NCI-H748 (cell line): ENCODE measurements around the gene EIF4G3.
"Not testable (repeated sequence)": the region's sequence is repeated elsewhere in the genome, so short reads cannot be mapped to it uniquely, and the experiment has no call there.

Experiments
- DNase-seq: peaks from one replicate; lab custom pipeline; 2025; ENCODE audit not compliant: unreplicated experiment; lab: John Stamatoyannopoulos, UW

The EIF4G3 gene

DNA sequence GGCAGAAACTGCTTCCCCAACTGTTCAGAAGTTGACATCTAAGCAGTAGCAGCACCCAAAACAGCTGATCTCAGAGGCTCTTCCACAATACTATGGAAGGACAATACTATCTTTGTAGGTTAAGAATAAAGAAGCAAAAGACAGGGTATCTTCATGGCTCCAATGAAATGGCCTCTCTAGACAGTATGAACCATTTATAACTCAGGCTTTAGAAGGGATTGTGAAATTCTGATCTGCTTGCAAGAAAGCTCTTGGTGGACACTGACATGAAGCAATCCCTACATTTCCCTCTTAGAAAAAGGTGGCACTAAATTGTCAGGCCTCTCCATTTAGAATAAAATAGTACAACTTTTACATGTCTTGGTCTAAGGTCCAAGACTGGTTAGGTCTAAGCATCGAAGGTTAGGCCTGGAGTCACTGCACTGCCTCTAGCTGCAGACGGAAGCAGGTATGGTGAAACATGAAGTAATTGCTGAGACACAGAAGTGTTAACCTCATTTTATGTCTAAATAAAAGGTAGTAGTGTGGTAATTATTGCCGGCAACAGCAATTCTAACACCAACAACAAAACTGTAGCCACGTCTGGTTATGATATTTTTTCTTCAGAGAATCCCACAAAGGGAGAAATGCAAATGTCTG lies 339.0 kb downstream of the EIF4G3 start:
- no peak for DNase-seq

DNA sequence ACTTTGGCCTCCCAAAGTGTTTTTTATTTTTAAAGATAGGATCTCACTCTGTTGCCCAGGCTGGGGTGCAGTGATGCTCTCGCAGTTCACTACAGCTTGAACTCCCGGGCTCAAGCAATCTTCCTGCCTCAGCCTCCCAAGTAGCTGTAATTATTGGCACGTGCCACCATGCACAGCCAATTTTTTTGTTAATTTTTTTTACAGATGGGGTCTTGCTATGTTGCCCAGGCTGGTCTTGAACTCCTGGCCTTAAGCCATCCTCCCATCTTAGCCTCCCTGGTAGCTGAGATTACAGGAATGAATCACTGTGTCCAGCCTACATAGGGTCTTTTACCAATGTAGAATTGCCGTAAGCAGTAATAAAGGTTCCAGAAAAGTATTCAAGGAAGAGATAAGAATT lies 340.5 kb downstream of the EIF4G3 start:
- no peak for DNase-seq

DNA sequence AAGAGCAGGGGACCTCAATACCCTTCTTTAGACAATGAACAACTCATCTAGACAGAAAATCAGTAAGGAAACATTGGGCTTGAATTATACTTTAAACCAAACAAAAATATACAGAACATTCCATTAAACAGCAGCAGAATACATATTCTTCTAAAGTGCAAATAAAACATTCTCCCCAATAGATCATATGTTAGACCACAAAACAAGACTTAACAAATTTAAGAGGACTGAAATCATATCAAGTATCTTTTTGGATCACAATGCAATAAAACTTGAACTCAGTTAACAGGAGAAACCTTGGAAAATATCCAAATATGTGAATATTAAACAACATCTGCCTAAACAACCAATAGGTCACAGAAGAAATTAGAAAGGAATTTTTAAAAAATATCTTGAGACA lies 341.9 kb downstream of the EIF4G3 start:
- DNase-seq: no peak

DNA sequence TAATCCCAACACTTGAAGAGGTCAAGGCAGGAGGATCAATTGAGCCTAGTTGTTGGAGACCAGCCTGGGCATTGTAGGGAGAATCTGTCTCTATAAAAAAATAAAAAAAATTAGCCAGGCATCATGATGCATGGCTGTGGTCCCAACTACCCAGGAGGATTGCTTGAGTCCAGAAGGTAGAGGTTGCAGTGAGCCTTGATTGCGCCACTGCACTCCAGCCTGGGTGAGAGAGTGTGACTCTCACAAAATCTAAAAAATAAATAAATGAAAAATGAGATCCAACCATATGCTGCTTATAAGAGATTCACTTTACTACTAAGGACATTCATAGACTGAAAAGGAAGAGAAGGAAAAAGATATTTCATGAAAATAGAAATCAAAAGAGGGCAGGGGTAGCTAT lies 342.5 kb downstream of the EIF4G3 start:
- DNase-seq: no peak

DNA sequence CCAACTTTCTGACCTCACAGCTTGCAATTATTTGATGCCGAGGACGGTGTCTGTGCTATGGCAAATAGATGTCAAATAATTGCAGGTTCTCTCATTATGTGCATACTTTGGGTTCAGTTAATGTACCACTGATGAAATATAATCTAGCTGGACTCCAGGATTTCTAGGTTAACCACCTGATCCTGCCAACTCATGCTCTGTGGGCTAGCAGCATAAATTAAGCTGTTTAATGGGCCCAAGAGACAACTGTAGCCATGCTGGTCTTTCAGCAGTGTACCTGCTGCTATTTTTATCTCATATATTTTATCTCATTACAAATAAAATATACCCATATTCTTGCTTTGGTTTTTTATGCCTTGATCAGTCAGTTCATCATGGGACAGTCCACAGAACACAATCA lies 346.3 kb downstream of the EIF4G3 start:
- DNase-seq: no peak

DNA sequence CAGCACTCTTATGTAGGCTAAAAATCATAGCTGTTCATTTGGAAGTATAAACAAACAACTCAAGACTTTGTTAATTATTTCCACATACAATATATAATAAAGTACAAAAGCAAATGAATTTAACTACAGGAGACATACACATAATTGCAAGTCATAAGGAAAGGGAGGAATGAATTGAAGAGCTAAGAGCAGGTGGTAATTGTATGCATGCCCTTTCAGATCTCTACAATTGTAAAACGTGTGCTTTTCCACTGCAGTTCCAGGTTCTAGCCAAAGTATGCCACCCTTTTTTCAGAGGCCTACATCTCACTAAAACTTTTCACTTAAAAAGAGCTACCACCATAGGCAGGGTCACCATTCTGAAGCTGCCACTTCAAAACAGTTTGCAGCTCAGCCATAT lies 346.8 kb downstream of the EIF4G3 start:
- no peak for DNase-seq

DNA sequence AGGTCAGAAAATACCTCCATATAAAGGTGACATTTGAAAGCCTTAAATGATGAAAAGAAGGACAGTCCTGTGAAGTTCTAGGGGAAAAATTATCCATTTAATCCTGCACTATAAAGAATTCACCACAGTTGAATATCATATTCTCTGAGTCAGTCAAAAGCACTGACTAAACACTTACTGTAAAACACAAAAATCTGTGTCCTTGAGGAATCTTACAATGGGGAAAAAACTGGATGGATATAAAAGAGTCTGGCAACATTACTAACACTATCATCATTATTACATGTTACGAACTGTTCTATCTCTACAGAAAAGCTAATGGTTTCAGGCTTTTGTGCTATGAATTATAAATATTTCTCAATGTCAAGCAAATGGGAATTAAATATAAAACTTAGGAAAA lies 347.2 kb downstream of the EIF4G3 start:
- no peak for DNase-seq

DNA sequence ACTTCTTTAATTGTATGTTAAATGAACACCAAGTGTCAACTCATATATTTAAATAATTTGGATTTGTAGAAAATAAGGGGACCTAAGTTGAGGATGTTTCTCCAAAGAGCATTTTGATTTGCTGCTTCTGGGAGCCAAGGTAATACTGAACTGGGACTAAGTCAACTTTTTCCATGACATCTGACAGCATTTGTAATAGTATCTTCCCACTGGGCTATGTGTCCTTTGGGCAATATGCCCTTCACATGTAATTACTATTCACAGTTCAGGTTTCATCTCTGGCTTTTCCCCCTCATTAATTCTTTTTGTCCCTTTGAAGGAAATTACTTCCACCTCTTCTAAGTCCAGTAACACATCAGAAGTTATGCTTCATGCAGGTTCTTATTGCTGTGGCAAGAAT lies 352.9 kb downstream of the EIF4G3 start:
- DNase-seq: no peak

DNA sequence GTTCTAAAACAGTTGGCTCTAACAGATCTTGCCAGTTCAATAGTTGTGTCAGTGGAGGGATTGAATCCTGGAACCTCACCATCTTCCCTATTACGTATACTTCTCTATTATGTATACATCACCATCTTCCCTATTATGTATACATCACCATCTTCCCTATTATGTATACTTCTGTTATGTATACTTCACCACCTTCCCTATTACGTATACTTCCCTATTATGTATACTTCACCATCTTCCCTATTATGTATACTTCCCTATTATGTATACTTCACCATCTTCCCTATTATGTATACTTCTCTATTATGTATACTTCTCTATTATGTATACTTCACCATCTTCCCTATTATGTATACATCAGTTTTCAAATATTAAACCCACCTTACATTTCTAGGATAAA lies 355.2 kb downstream of the EIF4G3 start:
- no peak for DNase-seq

DNA sequence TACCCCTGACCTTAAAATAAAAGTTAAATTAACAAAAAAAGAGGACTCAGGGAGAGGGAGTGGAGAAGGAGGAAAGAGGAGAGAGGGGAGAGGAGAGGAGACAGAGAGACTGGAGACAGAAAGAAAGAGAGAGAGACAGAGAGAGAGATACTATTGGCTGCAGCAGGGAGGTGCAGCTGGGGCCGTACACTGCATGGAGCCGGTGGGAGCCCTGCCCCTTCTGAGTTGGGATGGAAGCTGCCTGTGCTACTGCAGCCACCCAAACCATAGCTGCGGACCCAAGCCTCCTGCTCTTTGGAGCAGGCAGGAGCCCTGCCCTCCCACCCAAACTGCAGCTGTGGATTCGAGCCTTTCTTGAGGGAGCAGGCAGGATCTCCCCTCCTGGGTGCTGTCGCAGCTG lies 356.9 kb downstream of the EIF4G3 start:
- DNase-seq: no peak

DNA sequence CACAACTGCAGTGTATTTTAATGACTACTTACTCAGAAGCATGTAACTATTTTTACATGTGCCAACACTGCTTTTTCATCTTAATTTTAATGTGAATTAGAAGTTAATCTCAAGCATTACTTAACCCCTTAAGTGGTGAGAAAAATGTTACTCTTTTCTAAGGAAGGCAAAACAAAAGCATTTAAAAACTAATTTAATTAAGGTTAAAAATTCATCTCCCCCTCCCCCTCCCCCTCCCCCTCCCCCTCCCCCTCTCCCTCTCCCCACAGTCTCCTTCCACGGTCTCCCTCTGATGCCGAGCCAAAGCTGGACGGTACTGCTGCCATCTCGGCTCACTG lies 362.2 kb downstream of the EIF4G3 start:
- DNase-seq: no peak

DNA sequence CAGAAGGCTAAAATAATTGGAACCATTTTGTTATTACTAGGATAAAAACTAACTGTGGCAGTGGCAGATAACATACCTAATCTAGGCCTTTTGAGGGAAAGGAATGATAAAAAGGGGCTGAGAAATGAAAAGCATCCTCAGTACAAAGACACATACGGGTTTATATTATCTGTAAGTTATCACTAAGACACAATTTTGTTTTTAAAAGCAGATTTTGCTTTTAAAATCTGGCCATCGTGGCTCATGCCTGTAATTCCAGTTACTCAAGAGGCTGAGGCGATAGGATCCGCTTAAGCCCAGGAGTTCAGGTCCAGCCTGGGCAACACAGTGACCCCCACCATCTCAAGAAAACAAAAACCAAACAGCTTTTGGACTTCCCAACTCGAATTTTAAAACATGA lies 364.8 kb downstream of the EIF4G3 start:
- DNase-seq: no peak

DNA sequence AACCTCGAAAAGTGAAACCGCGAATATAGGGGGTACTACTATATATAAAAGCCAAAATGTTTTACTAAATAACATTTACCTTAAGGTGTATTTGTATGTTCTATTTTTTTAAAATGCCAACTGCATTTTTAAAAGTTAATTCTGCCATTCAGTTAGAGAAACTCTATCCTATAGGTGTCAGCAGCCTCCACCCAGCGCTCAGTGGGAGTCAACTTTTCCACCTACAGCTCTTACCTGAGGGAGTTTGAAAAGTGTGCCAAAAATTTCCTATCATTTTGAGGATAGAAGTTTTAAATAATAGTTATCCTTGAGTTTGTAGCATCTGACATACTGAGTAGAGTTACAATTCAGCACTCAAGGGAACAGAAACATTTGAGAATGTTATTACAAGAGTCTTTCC lies 383.5 kb downstream of the EIF4G3 start:
- no peak for DNase-seq

DNA sequence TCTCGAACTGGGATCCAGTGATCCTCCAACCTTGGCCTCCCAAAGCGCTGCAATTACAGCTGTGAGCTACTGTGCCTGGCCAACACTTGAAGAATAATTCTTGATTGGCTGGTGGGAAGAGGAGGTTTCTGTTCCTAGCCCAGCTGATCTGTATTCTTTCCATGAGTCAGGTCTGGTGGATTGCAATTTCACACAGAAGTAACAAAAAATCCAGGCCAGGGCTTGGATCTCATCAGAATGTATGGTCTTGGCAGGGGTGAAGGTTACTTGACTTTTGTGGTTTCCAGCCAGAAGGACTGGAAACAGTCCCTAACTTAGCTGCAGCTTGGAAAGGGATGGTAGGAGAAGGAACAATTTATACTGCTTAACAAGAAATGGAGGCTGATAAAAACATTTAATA lies 384.5 kb downstream of the EIF4G3 start:
- no peak for DNase-seq

DNA sequence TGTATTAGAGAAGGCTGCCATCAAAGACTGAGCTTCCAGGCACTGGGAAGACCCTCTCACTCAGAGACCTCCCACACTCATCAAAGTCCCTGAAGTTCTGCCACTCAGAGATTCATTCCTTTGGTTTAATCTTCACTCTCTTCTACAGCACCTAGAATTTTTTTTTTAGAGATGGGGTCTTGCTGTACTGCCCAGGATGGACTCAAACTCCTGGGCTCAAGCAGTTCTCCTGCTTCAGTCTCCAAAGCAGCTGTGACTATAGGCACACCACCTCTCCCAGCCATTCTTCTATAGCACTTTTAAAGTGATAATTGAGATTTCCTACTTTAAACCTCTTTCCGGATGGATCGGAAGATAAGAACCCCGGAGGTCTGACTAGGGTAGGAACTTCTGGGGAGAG lies 385.9 kb downstream of the EIF4G3 start:
- DNase-seq: no peak

DNA sequence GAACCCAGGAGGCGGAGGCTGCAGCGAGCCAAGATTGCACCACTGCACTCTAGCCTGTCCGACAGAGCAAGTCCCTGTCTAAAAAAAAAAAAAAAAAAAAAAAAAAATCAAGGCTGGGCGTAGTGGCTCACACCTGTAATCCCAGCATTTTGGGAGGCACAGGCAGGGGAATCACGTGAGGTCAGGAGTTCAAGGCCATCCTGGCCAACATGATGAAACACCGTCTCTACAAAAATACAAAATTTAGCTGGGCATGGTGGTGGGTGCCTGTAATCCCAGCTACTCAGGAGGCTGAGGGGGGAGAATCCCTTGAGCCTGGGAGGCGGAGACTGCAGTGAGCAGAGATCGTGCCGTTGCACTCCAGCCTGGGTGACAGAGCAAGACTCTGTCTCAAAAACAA lies 387.1 kb downstream of the EIF4G3 start:
- not testable (repeated sequence) for DNase-seq

DNA sequence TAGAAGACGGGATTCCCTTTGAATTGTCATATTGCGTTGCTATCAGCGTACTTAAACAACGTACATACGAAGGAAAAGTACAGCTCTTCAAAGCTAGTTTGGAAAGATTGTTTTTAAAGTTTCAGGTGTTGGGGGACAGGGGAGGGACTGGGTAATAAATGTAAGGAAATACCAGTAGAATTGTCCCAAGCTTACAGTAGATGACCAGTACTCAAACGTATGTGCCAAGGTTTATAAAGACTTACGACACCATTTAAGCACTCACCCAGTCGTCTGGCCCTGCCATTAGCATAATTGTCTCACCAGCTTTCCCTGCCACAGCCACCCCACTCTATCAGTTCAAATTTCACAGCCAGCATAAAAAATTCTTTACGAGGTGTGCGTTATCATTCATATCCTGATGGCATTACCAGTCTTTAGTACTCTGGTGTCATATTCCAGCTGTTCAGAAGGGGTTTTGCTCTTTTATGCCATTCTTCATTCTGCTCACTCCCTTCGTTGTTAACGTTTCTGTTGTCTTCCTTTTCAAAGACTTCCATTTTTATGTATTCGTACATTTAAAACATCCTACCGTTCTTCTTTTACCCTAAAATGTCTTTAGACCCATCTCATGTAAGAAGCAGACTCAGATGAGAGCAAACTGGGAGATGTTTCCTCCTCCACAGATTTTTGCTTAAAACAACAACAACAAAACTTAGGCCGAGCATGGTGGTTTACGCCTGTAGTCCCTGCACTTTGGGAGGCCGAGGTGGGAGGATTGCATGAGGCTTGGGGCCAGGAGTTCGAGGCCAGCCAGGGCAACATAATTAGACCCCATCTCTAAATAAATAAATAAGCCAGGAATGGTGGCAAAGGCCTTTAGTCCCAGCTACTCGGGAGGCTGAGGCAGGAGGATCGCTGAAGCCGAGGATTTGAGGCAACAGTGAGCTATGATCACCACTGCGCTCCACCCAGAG lies 388.6 kb downstream of the EIF4G3 start:
- DNase-seq: peak; percentile 34

DNA sequence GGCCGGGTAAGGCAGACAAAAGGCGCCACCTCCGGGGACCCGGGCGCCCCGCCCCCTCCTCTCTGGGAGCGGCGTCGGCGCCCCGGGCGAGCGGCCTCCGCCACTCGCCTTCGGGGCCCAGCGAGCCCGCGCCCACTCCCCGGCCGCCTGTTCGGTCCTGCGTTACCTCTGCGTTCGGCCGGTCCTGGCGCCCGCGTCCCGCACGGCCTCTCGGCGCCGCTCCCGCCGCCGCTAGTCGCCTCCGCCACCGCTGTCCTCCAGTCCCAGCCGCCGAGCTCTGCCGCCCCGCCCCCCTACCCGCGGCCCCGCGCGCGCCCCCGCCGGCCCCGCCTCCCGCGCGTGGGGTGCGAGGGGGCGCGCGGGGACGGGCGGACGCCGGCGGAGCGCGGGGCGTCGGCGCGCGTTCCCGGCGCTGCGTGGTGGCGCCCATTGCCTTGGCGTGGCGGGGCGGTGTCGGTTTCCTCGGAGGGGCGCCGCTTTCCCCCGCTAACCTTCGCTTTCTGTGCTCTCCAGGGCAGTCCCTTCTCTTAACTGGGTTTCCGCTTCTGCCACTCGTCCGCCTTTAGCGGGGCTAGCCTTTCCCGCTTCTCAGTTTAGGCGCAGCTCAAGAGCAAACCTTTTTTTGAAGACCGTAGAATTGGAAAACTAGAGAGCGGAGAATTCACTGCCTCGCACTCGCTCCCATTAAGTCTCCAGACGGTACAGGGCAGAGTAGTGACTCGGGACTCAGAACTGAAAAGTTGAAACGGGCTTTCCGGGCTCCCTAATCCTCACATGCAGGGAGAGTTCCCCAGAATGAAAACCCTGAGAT lies 389.5 kb downstream of the EIF4G3 start, which contains the start of gene HP1BP3:
TSS of gene HP1BP3 (minus strand) at position 279 of the 811 bp plus-strand sequence. CDS start 6,867 bp downstream, outside the sequence.
- DNase-seq: peak; percentile 75

DNA sequence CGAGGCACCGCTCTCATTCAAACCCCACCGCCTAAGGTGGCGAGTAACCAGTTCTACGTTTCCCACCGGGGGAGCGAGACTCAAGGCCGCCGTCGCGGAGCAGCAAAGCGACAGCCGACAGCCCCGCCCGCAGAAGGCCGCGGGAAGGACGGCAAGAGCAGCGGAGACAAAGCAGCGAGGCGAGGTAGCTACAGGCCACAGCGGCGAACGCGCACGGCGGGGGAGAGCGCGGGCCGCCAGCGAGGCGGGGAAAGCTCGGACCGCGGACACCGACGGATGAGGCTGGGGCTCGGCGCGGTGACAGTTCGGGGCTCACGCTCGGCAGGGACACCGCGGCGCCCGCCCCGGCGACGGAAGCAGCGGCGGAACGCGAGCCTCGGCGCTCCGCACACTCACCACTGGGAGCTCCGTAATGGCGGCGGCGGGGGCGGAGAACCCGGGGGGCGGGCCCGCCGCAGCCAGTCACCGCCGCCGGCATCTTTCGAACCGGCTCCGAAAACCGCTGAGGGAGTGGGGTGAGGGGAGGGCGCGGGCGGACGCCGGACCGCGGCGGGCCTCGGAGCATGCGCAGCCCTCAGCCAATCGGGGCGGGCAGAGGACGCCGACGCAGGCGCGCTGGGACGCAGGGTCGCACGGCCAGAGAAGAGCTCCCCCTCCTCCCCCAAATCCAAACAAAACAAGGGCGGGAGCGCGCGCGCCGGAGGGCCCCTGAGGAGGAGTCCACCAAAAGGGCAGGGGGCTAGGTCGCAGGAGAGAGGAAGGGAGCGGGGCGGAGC lies 390.3 kb downstream of the EIF4G3 start:
- DNase-seq: peak; percentile 95

DNA sequence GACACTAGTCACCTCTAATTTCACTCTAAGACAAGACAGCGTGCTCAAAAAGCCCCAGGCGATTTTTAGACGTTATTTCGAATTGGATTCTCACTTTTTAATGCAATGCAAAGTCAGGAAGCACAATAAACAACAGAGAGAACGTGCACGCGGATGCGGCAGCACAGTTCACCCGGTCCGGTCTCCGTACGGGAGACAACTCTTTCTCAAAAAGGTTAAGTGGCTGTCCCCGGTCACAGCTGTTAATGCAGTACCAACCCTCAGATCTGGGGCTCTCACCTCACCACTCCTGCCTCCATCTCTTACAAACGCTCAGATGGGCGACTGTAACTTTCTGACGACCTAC lies 390.8 kb downstream of the EIF4G3 start:
- DNase-seq: peak; percentile 66

DNA sequence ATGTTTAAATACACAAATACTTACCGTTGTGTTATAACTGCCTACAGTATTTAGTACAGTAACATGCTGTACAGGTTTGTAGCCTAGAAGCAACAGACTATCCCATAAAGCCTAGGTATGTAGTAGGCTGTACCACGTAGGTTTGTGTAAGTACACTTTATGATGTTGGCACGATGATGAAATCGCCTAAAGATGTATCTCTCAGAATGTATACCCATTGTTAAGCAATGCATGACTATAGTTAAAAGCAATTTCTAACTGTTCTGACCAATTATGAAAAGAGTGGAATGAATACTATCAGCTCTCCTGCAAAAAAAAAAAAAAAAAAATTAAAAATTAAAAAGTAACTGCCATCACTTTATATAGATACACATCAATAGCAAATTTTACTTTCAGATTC lies 401.0 kb downstream of the EIF4G3 start:
- no peak for DNase-seq
